ENCODE results near the gene APEH.

GRCh38 chr3:49729966-49730609 is 55.9 kb downstream of the APEH start:
- TF ChIP-seq EP300 (conservative IDR thresholded peaks at IDR 0.05; ENCODE audit: poor library complexity, severe bottlenecking) = no peak
- no peak for TF ChIP-seq CTCF (IDR thresholded peaks at IDR 0.05; ENCODE audit: poor library complexity, severe bottlenecking)
- no peak for TF ChIP-seq RAD21 (conservative IDR thresholded peaks at IDR 0.05)
- TF ChIP-seq EZH2 (IDR thresholded peaks at IDR 0.05; ENCODE audit: borderline replicate concordance, insufficient read depth, low read length, poor library complexity, severe bottlenecking) = no peak
- no peak for TF ChIP-seq TAF1 (IDR thresholded peaks at IDR 0.05; ENCODE audit: low read depth)
- no peak for TF ChIP-seq MXI1 (conservative IDR thresholded peaks at IDR 0.05; ENCODE audit: poor library complexity, severe bottlenecking)
- TF ChIP-seq REST (IDR thresholded peaks at IDR 0.05; ENCODE audit: borderline replicate concordance) = no peak
- no peak for TF ChIP-seq SMC3 (conservative IDR thresholded peaks at IDR 0.05; ENCODE audit: poor library complexity)
- TF ChIP-seq POLR2AphosphoS5 (IDR thresholded peaks at IDR 0.05) = no peak

Data from neural cell (in vitro differentiated cells).